ENCODE data around the gene GAB1.

DNA sequence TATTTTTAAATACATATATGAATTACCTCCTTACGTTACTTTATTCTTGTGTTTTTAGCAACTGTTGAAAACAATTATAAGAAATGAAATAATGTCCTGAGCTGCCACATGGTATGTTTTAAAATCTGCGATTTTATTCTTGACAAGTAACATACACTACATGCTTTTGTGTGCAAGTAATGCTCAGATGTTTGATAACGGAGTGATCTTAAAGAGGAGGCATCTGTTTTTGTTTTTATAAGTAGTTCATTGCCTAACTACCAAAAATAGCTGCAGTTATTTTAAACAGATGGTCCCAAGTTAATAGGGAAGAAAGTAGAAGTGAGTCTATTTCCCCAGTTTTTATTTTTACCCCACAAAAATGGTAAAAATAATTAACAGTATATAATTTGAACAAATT, 55.2 kb downstream of the GAB1 start:
- TF ChIP-seq, protein P1, sequence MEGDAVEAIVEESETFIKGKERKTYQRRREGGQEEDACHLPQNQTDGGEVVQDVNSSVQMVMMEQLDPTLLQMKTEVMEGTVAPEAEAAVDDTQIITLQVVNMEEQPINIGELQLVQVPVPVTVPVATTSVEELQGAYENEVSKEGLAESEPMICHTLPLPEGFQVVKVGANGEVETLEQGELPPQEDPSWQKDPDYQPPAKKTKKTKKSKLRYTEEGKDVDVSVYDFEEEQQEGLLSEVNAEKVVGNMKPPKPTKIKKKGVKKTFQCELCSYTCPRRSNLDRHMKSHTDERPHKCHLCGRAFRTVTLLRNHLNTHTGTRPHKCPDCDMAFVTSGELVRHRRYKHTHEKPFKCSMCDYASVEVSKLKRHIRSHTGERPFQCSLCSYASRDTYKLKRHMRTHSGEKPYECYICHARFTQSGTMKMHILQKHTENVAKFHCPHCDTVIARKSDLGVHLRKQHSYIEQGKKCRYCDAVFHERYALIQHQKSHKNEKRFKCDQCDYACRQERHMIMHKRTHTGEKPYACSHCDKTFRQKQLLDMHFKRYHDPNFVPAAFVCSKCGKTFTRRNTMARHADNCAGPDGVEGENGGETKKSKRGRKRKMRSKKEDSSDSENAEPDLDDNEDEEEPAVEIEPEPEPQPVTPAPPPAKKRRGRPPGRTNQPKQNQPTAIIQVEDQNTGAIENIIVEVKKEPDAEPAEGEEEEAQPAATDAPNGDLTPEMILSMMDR (IDR thresholded peaks at IDR 0.05): no peak
- TF ChIP-seq POLR2A (IDR thresholded peaks at IDR 0.05): no peak
